Measurements from ENCODE around the gene ITGB8. TPM values are rescaled to one million over a fixed set of nuclear protein-coding genes. Genes with fewer than 3 reads are reported as not detected.

The ITGB8 gene
- polyA plus RNA-seq, 6 donors from 2014 or later, result not detected

GRCh38 chr7:20351901-20352300 is 21.2 kb downstream of the ITGB8 start:
- DNase-seq (no peak), ATAC-seq (ENCODE audit: low read depth in 2 of 2) (no peak)
- no peaks in the 10 kb centered on the region for H3K9me3 Mint-ChIP-seq
- H3K4me1 Mint-ChIP-seq, result no peaks in the 10 kb centered on the region
- no peak overlapping the region for H3K4me3 Mint-ChIP-seq
- no peaks in the 10 kb centered on the region for H3K36me3 Mint-ChIP-seq
- no peak overlapping the region for H3K27ac Mint-ChIP-seq
- H3K27me3 Mint-ChIP-seq, result peaks cover 11 to 13% (median 13%) of the 10 kb centered on the region in 3 donors

GRCh38 chr7:20352573-20353306 is 22.0 kb downstream of the ITGB8 start:
- Mint-ChIP-seq H3K36me3 (no peaks in the 10 kb centered on the region), H3K27ac (no peak overlapping the region), H3K4me3 (no peak overlapping the region), H3K4me1 (no peaks in the 10 kb centered on the region), H3K9me3 (no peaks in the 10 kb centered on the region), H3K27me3 (peaks cover 3 to 7% (median 6%) of the 10 kb centered on the region in 3 donors)
- DNase-seq (no peak), ATAC-seq (ENCODE audit: low read depth in 2 of 2) (no peak)

- ATAC-seq (ENCODE audit: low read depth in 2 of 2) (no peak), DNase-seq (no peak)
- Mint-ChIP-seq H3K27me3 (peaks cover 0 to 6% (median 5%) of the 10 kb centered on the region in 3 donors), H3K36me3 (no peaks in the 10 kb centered on the region), H3K9me3 (peaks cover 0 to 2% (median 0%) of the 10 kb centered on the region in 7 donors), H3K27ac (peak overlapping the region in 1 of 6 donors; percentile 47), H3K4me3 (no peak overlapping the region), H3K4me1 (no peaks in the 10 kb centered on the region)
Observed at GRCh38 chr7:20354610-20355528, 24.2 kb downstream of the ITGB8 start.

GRCh38 chr7:20358106-20358505 is 27.4 kb downstream of the ITGB8 start:
- ATAC-seq (ENCODE audit: low read depth in 2 of 2) (no peak), DNase-seq (no peak)
- Mint-ChIP-seq H3K27me3 (peaks cover 0 to 19% (median 12%) of the 10 kb centered on the region in 3 donors), H3K4me3 (no peak overlapping the region), H3K9me3 (peaks cover 0 to 2% (median 0%) of the 10 kb centered on the region in 7 donors), H3K27ac (peak overlapping the region in 1 of 6 donors; percentile 5), H3K36me3 (no peaks in the 10 kb centered on the region), H3K4me1 (no peaks in the 10 kb centered on the region)

GRCh38 chr7:20358762-20359282 is 28.1 kb downstream of the ITGB8 start:
- no peak for DNase-seq
- no peak for ATAC-seq (ENCODE audit: low read depth in 2 of 2)
- Mint-ChIP-seq H3K4me1 (no peaks in the 10 kb centered on the region), H3K27ac (no peak overlapping the region), H3K9me3 (peaks cover 0 to 2% (median 0%) of the 10 kb centered on the region in 7 donors), H3K27me3 (peaks cover 0 to 19% (median 12%) of the 10 kb centered on the region in 3 donors), H3K36me3 (no peaks in the 10 kb centered on the region), H3K4me3 (no peak overlapping the region)

- Mint-ChIP-seq H3K27me3 (peaks cover 0 to 19% (median 12%) of the 10 kb centered on the region in 3 donors), H3K36me3 (no peaks in the 10 kb centered on the region), H3K9me3 (peaks cover 0 to 2% (median 0%) of the 10 kb centered on the region in 7 donors), H3K27ac (no peak overlapping the region), H3K4me3 (no peak overlapping the region), H3K4me1 (no peaks in the 10 kb centered on the region)
- DNase-seq (no peak), ATAC-seq (ENCODE audit: low read depth in 2 of 2) (no peak)
Observed at GRCh38 chr7:20359341-20359963, 28.8 kb downstream of the ITGB8 start.

GRCh38 chr7:20362574-20363253 is 32.0 kb downstream of the ITGB8 start:
- Mint-ChIP-seq H3K27ac (no peak overlapping the region), H3K36me3 (no peaks in the 10 kb centered on the region), H3K27me3 (peaks cover 12 to 34% (median 19%) of the 10 kb centered on the region in 3 donors), H3K4me3 (no peak overlapping the region), H3K4me1 (no peaks in the 10 kb centered on the region), H3K9me3 (peaks cover 0 to 2% (median 0%) of the 10 kb centered on the region in 7 donors)
- ATAC-seq (ENCODE audit: low read depth in 2 of 2), result no peak
- no peak for DNase-seq

GRCh38 chr7:20364571-20365196 is 34.0 kb downstream of the ITGB8 start:
- peaks cover 0 to 6% (median 0%) of the 10 kb centered on the region in 7 donors for H3K9me3 Mint-ChIP-seq

GRCh38 chr7:20365486-20365885 is 34.8 kb downstream of the ITGB8 start:
- H3K9me3 Mint-ChIP-seq, result peaks cover 0 to 6% (median 0%) of the 10 kb centered on the region in 7 donors
- H3K4me3 Mint-ChIP-seq, result no peak overlapping the region
- H3K4me1 Mint-ChIP-seq, result no peaks in the 10 kb centered on the region
- H3K36me3 Mint-ChIP-seq, result no peaks in the 10 kb centered on the region
- H3K27me3 Mint-ChIP-seq, result peaks cover 19 to 34% (median 19%) of the 10 kb centered on the region in 3 donors
- no peak overlapping the region for H3K27ac Mint-ChIP-seq
- DNase-seq, result no peak
- ATAC-seq (ENCODE audit: low read depth in 2 of 2), result no peak

More at GRCh38 chr7:20364571-20365196, 34.0 kb downstream of the ITGB8 start:
- Mint-ChIP-seq H3K27me3 (peaks cover 19 to 39% (median 19%) of the 10 kb centered on the region in 3 donors), H3K4me1 (no peaks in the 10 kb centered on the region), H3K36me3 (no peaks in the 10 kb centered on the region), H3K27ac (no peak overlapping the region), H3K4me3 (no peak overlapping the region)
- DNase-seq, result no peak
- no peak for ATAC-seq (ENCODE audit: low read depth in 2 of 2)

GRCh38 chr7:20374399-20374798 is 43.7 kb downstream of the ITGB8 start:
- peaks cover 0 to 4% (median 0%) of the 10 kb centered on the region in 3 donors for H3K27me3 Mint-ChIP-seq
- ATAC-seq (ENCODE audit: low read depth in 2 of 2) (no peak), DNase-seq (no peak)
- H3K4me1 Mint-ChIP-seq, result no peaks in the 10 kb centered on the region
- no peaks in the 10 kb centered on the region for H3K36me3 Mint-ChIP-seq
- H3K9me3 Mint-ChIP-seq, result no peaks in the 10 kb centered on the region
- no peak overlapping the region for H3K4me3 Mint-ChIP-seq
- H3K27ac Mint-ChIP-seq, result no peak overlapping the region

- no peaks in the 10 kb centered on the region for H3K4me1 Mint-ChIP-seq
- peaks cover 0 to 8% (median 0%) of the 10 kb centered on the region in 3 donors for H3K27me3 Mint-ChIP-seq
- no peak overlapping the region for H3K4me3 Mint-ChIP-seq
- H3K36me3 Mint-ChIP-seq, result no peaks in the 10 kb centered on the region
- no peak overlapping the region for H3K27ac Mint-ChIP-seq
- H3K9me3 Mint-ChIP-seq, result no peaks in the 10 kb centered on the region
- no peak for ATAC-seq (ENCODE audit: low read depth in 2 of 2)
- no peak for DNase-seq
Observed at GRCh38 chr7:20376796-20377195, 46.1 kb downstream of the ITGB8 start.

GRCh38 chr7:20381406-20382034 is 50.8 kb downstream of the ITGB8 start:
- H3K4me3 Mint-ChIP-seq, result no peak overlapping the region
- DNase-seq (no peak), ATAC-seq (ENCODE audit: low read depth in 2 of 2) (no peak)
- H3K36me3 Mint-ChIP-seq, result no peaks in the 10 kb centered on the region
- H3K27me3 Mint-ChIP-seq, result peaks cover 0 to 11% (median 0%) of the 10 kb centered on the region in 3 donors
- H3K27ac Mint-ChIP-seq, result no peak overlapping the region
- H3K4me1 Mint-ChIP-seq, result no peaks in the 10 kb centered on the region
- no peaks in the 10 kb centered on the region for H3K9me3 Mint-ChIP-seq
